OCI-LY3 (cell line): ENCODE data around the gene PRPF19.

Experiments used
- H2AFZ ChIP-seq: fragments of 200-600, 300-600 bp; shearing (Covaris generic); 2 replicates; pipeline ENCODE4 v1.6.0; 2014; ENCODE audit warnings: antibody characterized with exemption, low read depth, low read length
- H3K27ac ChIP-seq: fragments of 200-600, 300-600 bp; sonication (generic); 2 replicates; pipeline ENCODE4 v1.5.1; 2014; ENCODE audit warnings: mild to moderate bottlenecking, low read length, moderate library complexity, mixed read lengths
- H3K27me3 ChIP-seq: fragments of 200-600, 300-600 bp; sonication (generic); 2 replicates; pipeline ENCODE4 v1.6.1; 2014; ENCODE audit warnings: low read depth, low read length, mixed read lengths
- H3K36me3 ChIP-seq: fragments of 200-600, 300-600 bp; sonication (generic); replicated peaks from 2 replicates; pipeline ENCODE3; 2014; ENCODE audit warnings: low read depth, low read length, mixed read lengths
- H3K4me1 ChIP-seq: fragments of 300-600, 200-600 bp; sonication (generic); 2 replicates; pipeline ENCODE4 v1.6.1; 2014; ENCODE audit warnings: low read length, mixed read lengths
- H3K4me2 ChIP-seq: fragments of 200-600, 300-600 bp; sonication (generic); 2 replicates; pipeline ENCODE4 v1.6.1; 2014; ENCODE audit warnings: low read length, mixed read lengths
- H3K4me3 ChIP-seq: fragments of 300-600, 200-600 bp; sonication (generic); 2 replicates; pipeline ENCODE4 v1.5.1; 2014; ENCODE audit warnings: antibody characterized with exemption, mild to moderate bottlenecking, low read length, moderate library complexity
- H3K79me2 ChIP-seq: fragments of 300-600, 200-600 bp; shearing (Covaris generic); 2 replicates; pipeline ENCODE4 v1.6.1; 2014; ENCODE audit warnings: mild to moderate bottlenecking, low read length, mixed read lengths
- H3K9ac ChIP-seq: fragments of 300-600, 200-600 bp; shearing (Covaris generic); 2 replicates; pipeline ENCODE4 v1.6.0; 2014; ENCODE audit warnings: mild to moderate bottlenecking, low read length, moderate library complexity
- H3K9me3 ChIP-seq: fragments of 200-600, 300-600 bp; shearing (Covaris generic); 2 replicates; pipeline ENCODE4 v1.6.1; 2014; ENCODE audit warnings: low read length, mixed read lengths; ENCODE audit not compliant: insufficient read depth
- H4K20me1 ChIP-seq: fragments of 200-600, 300-600 bp; sonication (generic); 2 replicates; pipeline ENCODE4 v1.6.1; 2016; ENCODE audit warnings: low read length, mixed read lengths; ENCODE audit not compliant: insufficient read depth
- CTCF ChIP-seq: fragments of 200-600, 300-600 bp; sonication (generic); IDR thresholded peaks from 2 replicates; pipeline ENCODE4 v1.5.1; 2014; ENCODE audit warnings: antibody characterized with exemption, low read length, low read depth
- EZH2phosphoT487 ChIP-seq: fragments of 200-600 bp; shearing (Covaris generic); IDR thresholded peaks from 2 replicates; pipeline ENCODE4 v1.6.1; 2018; ENCODE audit warnings: antibody characterized with exemption, mixed run types, low read depth

Gene PRPF19

DNA sequence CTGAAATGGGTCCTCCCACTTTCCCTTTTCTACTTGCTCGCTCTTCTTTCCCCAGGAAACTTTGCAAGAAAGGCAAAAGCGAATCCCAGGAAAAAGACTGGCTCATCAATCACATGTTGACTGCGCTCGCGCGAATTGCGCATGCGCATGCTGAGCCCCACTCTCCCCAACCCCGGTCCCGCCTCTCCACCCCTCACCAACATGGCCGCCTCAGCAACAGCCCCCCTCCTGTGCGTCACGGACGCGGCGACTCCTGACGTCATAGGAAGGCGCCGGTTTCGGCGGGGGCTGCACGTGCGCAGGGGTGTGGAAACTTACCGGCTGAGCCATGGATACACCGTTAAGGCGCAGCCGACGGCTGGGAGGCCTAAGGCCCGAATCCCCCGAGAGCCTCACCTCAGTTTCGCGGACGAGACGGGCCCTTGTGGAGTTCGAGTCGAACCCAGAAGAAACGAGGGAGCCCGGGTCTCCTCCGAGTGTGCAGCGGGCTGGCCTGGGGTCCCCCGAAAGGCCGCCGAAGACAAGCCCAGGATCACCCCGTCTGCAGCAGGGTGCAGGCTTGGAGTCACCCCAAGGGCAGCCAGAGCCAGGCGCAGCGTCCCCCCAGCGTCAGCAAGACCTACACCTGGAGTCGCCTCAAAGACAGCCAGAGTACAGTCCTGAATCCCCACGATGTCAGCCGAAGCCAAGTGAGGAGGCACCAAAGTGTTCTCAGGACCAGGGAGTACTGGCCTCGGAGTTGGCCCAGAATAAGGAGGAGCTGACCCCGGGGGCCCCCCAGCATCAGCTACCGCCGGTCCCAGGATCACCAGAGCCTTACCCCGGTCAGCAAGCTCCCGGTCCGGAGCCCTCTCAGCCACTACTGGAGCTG is 64.4 kb downstream of the PRPF19 start, which contains the start of gene CCDC86:
Gene CCDC86 (plus strand): TSS at position 317 of the 871 bp plus-strand sequence. CDS start 12 bp downstream, at position 329.
- peaks cover 54% of the 10 kb centered on the region for H3K4me1 ChIP-seq
- peak within 1 kb of the TSS; percentile 92 for H3K4me2 ChIP-seq
- peak within 1 kb of the TSS; percentile 84 for H3K4me3 ChIP-seq
- H3K79me2 ChIP-seq: peaks cover 60% of the 10 kb centered on the region
- no peaks in the 10 kb centered on the region for H3K9me3 ChIP-seq
- peak within 1 kb of the TSS; percentile 43 for H3K27ac ChIP-seq
- H2AFZ ChIP-seq: peak within 1 kb of the TSS; percentile 64
- H3K36me3 ChIP-seq: peaks cover 28% of the 10 kb centered on the region
- H4K20me1 ChIP-seq: peaks cover 15% of the 10 kb centered on the region
- H3K27me3 ChIP-seq: no peaks in the 10 kb centered on the region
- H3K9ac ChIP-seq: peak within 1 kb of the TSS; percentile 85
- TF ChIP-seq CTCF (no peak), EZH2phosphoT487 (no peak)
